ENCODE results near the gene MRFAP1. TPM values are rescaled to one million over a fixed set of nuclear protein-coding genes. Genes with fewer than 3 reads are reported as not detected.

The MRFAP1 gene
- total RNA-seq, 1 donor from 2014 or later: 178 TPM

DNA sequence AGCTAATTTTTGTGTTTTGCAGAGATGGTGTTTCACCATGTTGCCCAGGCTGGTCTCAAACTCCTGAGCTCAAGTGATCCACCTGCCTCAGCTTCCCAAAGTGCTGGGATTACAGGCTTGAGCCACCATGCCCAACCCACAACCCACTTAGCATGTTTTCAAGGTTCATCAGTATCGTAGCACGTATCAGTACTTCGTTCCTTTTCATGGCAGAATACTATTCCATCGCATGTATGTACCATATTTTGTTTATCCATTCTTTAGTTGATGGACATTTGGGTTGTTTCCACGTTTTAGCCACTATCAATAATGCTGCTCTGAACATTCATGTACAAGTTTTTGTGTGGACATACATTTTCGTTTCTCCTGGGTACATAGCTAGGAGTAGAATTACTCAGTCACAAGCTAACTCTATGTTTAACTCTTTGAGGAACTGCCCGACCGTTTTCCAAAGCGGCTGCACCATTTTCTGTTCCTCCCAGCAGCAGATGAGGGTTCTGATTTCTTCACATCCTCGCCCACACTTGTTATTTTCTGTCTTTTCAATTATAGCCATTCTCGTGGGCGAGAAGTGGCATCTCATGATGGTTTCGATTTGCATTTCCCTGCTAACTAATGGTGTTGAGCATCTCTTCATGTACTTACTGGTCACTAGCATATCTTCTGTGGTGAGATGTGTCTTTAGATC lies 33.0 kb upstream of the MRFAP1 start:
- Histone ChIP-seq H3K4me2 (no peak overlapping the region), H3K27me3 (no peaks in the 10 kb centered on the region), H3K27ac (no peak overlapping the region), H3K79me2 (ENCODE audit: low read depth) (no peaks in the 10 kb centered on the region), H2AFZ (replicated peaks) (no peak overlapping the region), H3K4me1 (no peaks in the 10 kb centered on the region), H3K9ac (no peak overlapping the region), H3K36me3 (no peaks in the 10 kb centered on the region), H3F3A (ENCODE audit: low read depth) (no peaks in the 10 kb centered on the region), H4K20me1 (ENCODE audit: low read depth) (no peaks in the 10 kb centered on the region), H3K9me3 (ENCODE audit: low read depth) (no peaks in the 10 kb centered on the region), H3K4me3 (no peak overlapping the region)
- H3K4me3 Mint-ChIP-seq: no peak overlapping the region
- peaks cover 20% of the 10 kb centered on the region for H3K36me3 Mint-ChIP-seq
- peaks cover 3% of the 10 kb centered on the region for H3K27me3 Mint-ChIP-seq (ENCODE audit: insufficient read depth, low read depth)
- no peaks in the 10 kb centered on the region for H3K4me1 Mint-ChIP-seq
- TF ChIP-seq, protein P1, sequence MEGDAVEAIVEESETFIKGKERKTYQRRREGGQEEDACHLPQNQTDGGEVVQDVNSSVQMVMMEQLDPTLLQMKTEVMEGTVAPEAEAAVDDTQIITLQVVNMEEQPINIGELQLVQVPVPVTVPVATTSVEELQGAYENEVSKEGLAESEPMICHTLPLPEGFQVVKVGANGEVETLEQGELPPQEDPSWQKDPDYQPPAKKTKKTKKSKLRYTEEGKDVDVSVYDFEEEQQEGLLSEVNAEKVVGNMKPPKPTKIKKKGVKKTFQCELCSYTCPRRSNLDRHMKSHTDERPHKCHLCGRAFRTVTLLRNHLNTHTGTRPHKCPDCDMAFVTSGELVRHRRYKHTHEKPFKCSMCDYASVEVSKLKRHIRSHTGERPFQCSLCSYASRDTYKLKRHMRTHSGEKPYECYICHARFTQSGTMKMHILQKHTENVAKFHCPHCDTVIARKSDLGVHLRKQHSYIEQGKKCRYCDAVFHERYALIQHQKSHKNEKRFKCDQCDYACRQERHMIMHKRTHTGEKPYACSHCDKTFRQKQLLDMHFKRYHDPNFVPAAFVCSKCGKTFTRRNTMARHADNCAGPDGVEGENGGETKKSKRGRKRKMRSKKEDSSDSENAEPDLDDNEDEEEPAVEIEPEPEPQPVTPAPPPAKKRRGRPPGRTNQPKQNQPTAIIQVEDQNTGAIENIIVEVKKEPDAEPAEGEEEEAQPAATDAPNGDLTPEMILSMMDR (IDR thresholded peaks at IDR 0.05): no peak
- TF ChIP-seq EZH2 (IDR thresholded peaks at IDR 0.05): no peak
- TF ChIP-seq EZH2phosphoT487 (IDR thresholded peaks at IDR 0.05): no peak
- no peak for DNase-seq (ENCODE audit: low spot score)
- peaks cover 9% of the 10 kb centered on the region for H3K9me3 Mint-ChIP-seq
- no peak overlapping the region for H3K27ac Mint-ChIP-seq

DNA sequence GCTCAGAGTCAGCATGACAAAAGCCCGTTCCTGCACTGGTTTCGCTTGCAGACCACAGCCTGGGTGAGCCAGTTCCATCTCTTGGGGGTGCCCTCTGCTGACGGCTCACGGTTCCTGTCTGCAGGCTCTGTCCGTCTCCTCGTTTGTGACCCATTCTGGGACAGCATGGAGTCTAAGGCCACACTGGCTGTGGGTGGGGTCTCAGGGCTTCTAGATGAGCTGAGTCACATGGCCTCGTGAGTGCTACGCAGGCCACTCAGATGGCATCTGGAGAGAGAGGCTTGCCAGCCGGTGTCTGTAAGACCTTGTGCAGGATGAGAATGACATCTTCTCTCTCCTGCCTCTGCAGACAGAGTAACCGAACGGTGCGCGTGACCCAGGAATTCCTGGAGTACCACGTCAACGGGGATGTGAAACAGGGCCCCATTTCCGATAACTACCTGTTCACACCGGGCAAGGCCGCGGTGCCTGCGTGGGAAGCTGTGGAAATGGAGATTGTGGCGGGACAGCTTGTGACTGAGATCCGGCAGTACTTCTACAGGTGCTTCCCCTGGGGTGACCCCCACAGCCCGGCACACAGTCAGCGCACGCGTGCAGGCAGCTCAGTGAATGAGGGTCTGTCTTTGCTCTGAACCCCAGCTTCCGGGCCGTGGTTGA lies 31.6 kb upstream of the MRFAP1 start:
- Histone ChIP-seq H3K36me3 (no peaks in the 10 kb centered on the region), H3K79me2 (ENCODE audit: low read depth) (no peaks in the 10 kb centered on the region), H3K9me3 (ENCODE audit: low read depth) (no peaks in the 10 kb centered on the region), H3K4me1 (no peaks in the 10 kb centered on the region), H3K4me3 (no peak overlapping the region), H4K20me1 (ENCODE audit: low read depth) (no peaks in the 10 kb centered on the region), H3K9ac (no peak overlapping the region), H3K27ac (no peak overlapping the region), H2AFZ (replicated peaks) (no peak overlapping the region), H3F3A (ENCODE audit: low read depth) (no peaks in the 10 kb centered on the region), H3K4me2 (no peak overlapping the region), H3K27me3 (no peaks in the 10 kb centered on the region)
- TF ChIP-seq EZH2phosphoT487 (IDR thresholded peaks at IDR 0.05): no peak
- TF ChIP-seq, protein P1 (IDR thresholded peaks at IDR 0.05): peak; percentile 45
- Mint-ChIP-seq H3K36me3 (peaks cover 20% of the 10 kb centered on the region), H3K9me3 (peaks cover 6% of the 10 kb centered on the region), H3K27me3 (ENCODE audit: insufficient read depth, low read depth) (peaks cover 3% of the 10 kb centered on the region), H3K27ac (no peak overlapping the region), H3K4me3 (no peak overlapping the region), H3K4me1 (no peaks in the 10 kb centered on the region)
- peak; percentile 58 for DNase-seq (ENCODE audit: low spot score)

DNA sequence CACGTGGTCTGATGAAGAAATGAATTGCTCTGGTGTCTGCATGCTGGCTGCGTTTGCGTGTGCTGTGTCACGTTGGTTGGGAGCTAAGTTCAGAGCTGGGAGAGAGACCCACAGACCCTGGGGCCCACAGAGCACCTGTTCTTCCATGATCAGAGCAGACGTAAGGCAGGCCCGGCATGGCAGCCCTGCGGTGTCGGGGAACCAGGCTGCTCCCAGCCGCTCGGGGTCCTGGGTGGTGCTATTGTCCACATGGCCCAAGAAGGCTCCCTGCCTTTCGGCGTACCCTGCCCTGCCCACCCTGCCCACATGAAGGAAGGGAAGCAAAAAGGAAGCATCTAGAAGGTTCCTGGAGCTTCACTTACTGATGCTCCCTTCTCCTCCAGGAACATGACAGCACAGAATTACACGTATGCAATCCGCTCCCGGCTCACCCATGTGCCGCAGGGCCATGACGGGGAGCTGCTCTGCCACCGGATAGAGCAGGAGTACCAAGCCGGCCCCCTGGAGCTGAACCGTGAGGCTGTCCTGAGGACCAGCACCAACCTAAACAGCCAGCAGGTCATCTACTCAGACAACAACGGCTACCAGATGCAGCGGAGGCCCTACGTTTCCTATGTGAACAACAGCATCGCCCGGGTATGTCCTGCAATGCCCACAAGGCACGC lies 30.9 kb upstream of the MRFAP1 start:
- Histone ChIP-seq H3K79me2 (ENCODE audit: low read depth) (no peaks in the 10 kb centered on the region), H3K9ac (no peak overlapping the region), H3K36me3 (no peaks in the 10 kb centered on the region), H3K27ac (no peak overlapping the region), H4K20me1 (ENCODE audit: low read depth) (no peaks in the 10 kb centered on the region), H3K9me3 (ENCODE audit: low read depth) (no peaks in the 10 kb centered on the region), H3K4me3 (no peak overlapping the region), H3K27me3 (no peaks in the 10 kb centered on the region), H3K4me1 (no peaks in the 10 kb centered on the region), H3F3A (ENCODE audit: low read depth) (no peaks in the 10 kb centered on the region), H2AFZ (replicated peaks) (no peak overlapping the region), H3K4me2 (no peak overlapping the region)
- H3K9me3 Mint-ChIP-seq: peaks cover 4% of the 10 kb centered on the region
- H3K4me3 Mint-ChIP-seq: no peak overlapping the region
- H3K27ac Mint-ChIP-seq: no peak overlapping the region
- no peaks in the 10 kb centered on the region for H3K4me1 Mint-ChIP-seq
- TF ChIP-seq EZH2 (IDR thresholded peaks at IDR 0.05) (no peak), EZH2phosphoT487 (IDR thresholded peaks at IDR 0.05) (no peak)
- TF ChIP-seq, protein P1 (IDR thresholded peaks at IDR 0.05): no peak
- no peak for DNase-seq (ENCODE audit: low spot score)
- peaks cover 17% of the 10 kb centered on the region for H3K36me3 Mint-ChIP-seq
- H3K27me3 Mint-ChIP-seq (ENCODE audit: insufficient read depth, low read depth): peaks cover 3% of the 10 kb centered on the region

Measured in neural progenitor cell (in vitro differentiated cells).